IPS DF 4.7 (cell line): Measurements from ENCODE around the gene ANTXR1.

Source experiments
- DNase-seq: peaks from one replicate; pipeline ENCODE4 v3.0.0-alpha.2; 2013; ENCODE audit warnings: low spot score; ENCODE audit errors: extremely low read depth

ANTXR1 gene

GRCh38 chr2:69269330-69269729 is 256.4 kb downstream of the ANTXR1 start:
- no peak for DNase-seq

DNA sequence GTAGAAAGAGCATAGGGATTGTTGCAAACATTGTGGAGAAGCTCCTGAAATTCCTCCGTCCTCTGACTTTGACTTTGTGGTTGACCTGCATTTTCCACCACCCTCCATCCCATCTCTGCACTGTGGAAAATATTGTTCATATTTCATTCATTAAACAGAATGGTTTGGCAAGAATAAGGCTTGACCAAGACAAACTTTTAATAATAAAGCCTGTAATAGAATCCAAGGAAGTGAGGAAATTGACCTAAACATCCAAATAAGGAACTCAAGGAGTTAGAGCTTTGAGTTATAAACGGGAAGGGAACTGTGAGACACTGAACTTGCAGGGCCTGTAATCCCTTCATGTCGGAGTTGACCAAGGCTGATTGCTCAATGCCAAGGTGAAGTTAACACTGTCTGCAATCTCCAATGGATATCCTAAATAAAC is 258.9 kb downstream of the ANTXR1 start:
- no peak for DNase-seq

DNA sequence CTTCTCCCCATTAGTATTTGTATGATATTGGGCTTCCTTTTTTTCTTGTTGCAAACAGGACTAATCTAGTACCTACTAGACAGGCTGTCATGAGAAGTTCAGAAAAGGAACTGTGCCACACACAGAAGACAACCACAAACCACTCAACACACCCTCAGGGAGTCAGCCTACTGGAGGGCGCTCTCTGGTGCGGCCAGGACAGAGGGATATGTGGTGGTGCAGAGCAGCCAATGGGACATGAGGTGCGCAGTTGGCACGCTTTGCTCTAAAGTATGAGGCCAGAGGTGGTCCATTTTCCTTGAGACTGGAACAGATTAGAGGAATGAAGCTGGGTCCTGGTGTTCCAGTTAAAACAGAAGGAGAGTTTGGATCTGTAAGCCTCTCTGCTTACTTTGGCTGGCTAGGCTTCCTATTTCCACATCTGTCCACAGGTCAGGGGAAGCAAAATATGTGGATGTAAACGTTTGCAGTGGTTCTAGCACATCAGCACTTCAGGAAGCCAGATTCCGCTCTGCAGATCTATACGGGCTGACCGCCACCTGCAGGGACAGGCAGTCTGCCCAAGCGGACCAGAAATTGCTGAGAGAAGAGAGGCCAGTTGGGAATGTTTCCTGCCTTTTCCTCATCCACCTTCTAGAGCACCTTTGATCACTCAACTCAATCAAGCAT is 260.0 kb downstream of the ANTXR1 start:
- DNase-seq: no peak

GRCh38 chr2:69275490-69275889 is 262.5 kb downstream of the ANTXR1 start:
- DNase-seq: no peak

DNA sequence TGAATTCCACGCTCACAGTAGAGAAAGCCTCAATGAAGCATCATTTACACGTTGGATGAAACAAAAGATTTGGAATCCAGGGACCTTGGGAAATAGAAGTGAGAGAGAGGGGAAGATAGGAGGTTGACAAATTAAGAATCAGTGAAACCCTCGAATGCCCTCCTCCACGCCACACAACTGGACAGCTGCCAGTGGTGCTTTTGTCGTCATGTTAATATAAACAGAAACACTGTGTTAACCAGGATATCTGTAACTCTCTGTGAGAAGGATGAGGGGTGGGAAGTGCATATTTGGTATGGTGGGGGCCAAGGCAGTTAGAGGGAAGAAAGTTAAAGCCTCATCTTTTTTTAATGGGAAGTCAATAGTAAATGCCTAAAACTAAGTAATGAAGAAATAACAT is 265.4 kb downstream of the ANTXR1 start:
- no peak for DNase-seq

- no peak for DNase-seq
Observed at GRCh38 chr2:69279211-69279610, 266.2 kb downstream of the ANTXR1 start.

DNA sequence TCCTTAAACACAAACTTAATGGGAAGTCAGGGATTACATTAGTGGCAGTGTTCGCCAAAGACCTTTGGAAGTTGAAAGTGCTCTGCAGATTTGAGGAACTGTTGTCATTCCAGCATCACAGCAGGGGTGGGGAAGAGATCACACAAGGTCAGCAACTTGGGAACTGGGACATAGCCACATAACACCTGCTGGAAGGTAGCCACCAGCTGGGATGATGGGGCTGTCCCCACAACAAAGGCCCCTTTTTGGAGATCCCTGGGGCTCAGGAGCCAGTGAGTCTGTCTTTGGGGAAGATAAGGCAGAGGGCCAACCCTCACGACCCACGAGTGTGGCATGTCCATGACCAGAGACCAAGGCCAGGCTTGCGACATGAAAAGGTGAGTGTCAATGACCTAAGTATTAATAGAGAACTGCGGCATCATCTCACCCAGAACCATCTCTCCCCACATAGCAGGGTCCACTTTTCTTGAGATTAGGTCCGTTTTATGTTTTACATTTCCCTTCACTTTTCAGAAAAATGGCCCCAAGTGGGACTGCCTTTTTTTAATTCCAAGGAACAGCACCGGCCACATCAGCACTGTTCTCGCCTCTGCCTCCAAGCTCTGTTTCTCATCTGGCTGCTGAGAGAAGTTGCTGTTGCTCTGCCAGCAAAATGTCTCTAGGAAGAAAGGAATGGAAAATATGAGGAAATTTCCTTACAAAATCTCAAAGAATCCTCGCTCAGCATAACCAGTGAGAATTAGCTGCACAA is 267.1 kb downstream of the ANTXR1 start:
- DNase-seq: no peak

- no peak for DNase-seq
Observed at GRCh38 chr2:69280796-69281412, 267.9 kb downstream of the ANTXR1 start.

DNA sequence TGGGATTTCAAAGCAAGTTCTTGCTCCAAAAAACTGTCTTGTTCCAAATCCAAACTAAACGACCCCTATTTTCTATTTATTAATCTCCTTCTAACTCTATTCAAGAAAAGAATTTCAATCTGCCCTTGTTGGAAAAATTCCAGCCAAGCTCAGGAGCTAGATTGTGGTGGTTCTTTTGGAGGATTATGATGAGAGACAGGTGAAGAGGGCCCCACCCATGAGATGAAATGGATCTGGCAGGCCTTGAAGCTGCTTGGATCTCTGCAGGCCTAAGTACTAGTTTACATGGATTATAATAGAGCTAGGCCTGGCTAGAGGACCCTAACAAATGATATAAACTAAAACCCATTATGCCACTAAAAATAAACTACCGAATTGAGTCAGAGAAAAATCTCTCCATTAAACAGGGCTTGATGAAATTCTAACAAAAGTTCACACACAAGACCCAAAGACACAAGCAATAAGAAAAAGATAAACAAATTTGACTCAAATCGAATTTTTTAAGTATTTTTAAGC is 272.5 kb downstream of the ANTXR1 start:
- no peak for DNase-seq

- no peak for DNase-seq
Observed at GRCh38 chr2:69287544-69287943, 274.6 kb downstream of the ANTXR1 start.

DNA sequence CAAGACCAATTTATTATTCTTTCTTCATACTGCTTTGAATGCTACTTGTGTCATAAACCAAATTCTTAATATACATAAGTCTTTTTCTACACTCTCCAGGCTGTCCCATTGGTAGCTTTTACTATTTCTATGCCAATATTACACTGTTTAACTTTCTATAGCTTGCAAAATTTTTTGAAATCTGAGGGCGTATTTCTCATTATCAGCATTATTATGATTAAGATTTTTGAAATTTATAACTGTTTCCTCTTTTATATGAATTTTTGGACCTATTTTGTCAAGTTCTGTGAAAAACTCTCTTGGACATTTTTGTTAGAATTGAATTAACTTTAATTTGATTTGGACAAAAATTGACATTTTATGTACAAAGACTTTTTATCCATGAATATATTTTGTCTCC is 275.4 kb downstream of the ANTXR1 start:
- no peak for DNase-seq

DNA sequence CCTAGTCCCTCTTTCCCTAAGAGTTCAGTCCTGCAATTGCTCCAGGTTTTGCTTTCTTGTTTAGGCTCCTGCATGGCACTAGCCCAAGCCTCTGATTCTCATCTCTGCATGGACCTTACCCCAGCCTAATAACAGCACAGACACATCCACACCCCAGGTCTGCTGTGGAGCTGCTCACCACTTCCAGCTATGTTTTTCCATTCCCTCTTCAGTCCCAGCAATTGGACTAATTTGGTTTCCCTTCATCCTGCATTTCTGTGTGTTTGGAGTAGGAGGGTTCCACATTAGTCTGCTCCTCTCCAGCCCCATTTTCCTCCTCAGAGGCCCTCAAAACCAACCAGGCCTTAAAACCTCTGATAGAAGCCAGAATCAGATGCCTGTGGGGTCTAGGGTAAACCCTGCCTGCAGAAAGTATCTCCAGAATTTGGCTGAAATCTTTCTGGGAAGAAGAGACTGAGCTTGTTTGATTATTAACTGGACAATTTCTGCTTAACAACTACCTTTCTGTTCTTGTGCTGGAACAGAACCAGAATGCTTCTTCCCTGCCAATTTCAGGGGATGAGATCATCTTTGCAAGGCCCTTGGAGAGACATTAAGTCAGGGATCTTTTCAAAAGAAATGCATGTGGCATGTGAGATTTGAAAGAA is 278.1 kb downstream of the ANTXR1 start:
- DNase-seq: no peak

DNA sequence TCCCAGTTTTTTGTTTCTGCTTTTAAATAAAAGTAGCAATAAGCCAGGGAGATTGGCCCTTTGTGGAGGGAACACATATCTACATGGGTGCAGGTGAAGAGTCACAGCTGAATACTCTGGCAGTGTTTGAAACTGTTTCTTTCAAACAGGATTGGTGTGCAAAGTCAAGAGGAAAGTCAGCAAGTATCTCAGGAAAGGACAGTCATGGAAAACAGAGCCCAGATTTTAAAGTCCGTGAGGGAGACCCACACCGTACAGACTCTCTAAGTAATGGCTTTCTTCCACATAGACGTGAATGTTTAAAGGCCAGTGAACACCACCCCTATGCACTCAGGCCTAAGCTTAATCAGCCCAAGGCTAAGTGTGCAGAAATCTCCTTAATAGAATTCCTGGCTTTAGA is 278.7 kb downstream of the ANTXR1 start:
- no peak for DNase-seq

DNA sequence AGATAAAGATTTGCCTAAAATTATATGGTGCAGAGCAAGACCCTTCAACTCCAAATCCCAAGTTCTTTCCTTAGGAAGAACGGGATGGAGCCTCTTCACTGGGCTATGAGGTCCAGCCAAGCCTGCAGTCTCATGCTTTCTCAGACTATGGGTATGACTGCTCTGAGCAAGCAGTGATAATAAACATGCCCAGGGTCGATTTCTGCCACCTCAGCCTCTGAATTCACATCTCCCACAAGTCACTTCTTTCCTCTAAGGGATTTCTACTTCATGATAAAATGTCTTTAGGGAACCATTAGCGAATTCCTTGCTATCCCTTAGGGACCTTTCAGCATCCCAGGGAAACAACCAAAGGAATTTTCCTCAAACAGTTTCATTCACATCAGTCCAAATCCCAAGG is 279.3 kb downstream of the ANTXR1 start:
- no peak for DNase-seq

- DNase-seq: no peak
Observed at GRCh38 chr2:69296421-69296820, 283.4 kb downstream of the ANTXR1 start.

DNA sequence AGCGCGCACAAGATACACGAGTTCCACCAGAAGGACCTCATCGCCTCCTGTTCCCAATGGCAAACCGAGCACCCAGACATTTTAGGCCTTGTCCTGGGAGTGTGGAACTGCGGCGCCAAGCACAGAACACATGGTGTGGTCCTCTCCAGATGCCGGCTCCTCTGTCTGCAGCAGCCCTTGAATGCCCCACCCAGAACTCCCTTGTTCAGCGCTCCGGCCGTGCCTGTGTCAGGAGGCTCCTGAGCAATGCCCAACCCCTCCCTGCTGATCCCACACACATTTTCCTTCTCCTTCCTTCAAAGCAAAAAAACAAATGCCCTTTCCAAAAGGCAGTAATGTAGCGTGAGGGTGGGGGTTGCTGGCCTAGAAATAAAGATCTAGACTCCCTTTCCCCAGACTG is 284.2 kb downstream of the ANTXR1 start:
- no peak for DNase-seq

DNA sequence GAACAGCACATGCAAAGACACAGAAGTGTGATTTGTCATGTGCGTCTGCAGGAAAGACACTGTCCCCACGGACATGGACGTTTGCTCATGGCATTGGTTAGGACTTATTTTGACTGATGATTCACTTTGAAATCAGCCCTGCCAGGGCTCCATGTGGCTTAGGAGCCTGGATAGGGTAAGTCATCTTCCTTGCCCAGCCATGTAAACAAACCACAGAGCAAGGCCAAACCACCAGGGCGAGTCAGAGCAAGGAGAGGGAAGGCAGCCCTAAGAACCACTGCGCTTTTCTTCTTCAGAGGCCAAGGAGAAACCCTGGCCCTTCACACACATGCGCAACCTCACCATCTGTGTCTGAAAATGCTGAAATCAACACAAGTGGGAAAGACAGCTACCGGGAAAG is 285.3 kb downstream of the ANTXR1 start:
- DNase-seq: no peak

DNA sequence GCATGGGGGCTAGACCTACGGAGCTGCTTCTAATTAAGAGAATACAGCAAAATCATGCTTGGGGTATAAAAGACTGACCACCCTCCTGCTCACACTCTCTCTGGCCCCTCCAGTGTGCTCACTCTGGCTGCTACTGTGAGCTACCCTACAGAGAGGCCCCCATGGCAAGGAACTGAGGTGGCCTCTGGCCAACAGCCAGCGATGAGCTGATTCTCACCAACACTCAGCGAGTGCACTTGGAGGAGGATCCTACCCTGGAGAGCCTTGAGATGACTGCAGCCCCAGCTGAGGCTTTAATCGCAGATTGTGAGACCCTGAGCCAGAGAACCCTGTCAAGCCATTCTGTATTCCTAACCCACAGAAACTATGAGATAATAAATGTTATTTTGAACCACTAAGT is 285.9 kb downstream of the ANTXR1 start:
- no peak for DNase-seq
